NCI-H774 (cell line): Measurements from ENCODE around the gene KL.

ENCODE experiments used
- DNase-seq: peaks from one replicate; lab custom pipeline; 2025; lab: John Stamatoyannopoulos, UW

Gene KL

GRCh38 chr13:33037673-33038072 lies 21.4 kb downstream of the KL start:
- DNase-seq = no peak

GRCh38 chr13:33040090-33040489 lies 23.9 kb downstream of the KL start:
- DNase-seq = no peak

GRCh38 chr13:33045851-33046592 lies 29.8 kb downstream of the KL start:
- no peak for DNase-seq

DNA sequence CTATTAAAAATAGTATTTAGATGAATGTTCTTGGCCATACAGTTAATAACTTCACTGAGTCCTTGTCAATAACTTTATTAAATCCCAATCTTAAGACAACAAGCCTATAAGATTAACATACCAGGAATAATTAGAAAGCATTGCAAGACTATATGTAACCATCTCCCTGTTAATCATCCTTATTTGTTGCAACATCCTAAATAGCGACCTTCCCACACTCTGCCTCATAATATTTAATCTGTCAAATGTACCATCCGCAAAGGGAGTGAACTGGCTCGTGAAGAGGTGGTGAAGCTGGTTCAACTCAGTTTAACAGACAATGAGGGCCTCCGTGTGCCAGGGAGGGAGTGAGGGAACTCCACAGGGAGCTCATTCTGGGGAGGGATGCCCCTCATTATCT lies 33.9 kb downstream of the KL start:
- no peak for DNase-seq

DNA sequence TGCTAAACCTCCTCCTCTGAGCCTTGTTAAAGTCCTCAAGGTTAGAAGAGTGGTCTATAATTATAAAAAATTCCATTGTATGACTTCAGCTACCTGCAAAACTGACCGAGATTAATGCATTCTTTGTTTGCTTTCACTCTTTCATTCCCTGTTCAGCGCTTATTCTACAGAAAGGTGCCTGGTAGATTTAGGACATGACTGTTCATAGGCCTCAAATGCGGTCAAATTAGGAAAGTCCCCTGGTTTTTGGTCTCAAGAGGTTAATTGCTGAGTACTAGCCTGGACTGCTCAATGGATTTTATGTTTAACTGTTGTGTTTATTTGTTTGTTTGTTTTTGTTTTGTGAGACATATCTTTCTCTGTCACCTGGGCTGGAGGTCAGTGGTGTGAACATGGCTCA lies 35.4 kb downstream of the KL start:
- no peak for DNase-seq

DNA sequence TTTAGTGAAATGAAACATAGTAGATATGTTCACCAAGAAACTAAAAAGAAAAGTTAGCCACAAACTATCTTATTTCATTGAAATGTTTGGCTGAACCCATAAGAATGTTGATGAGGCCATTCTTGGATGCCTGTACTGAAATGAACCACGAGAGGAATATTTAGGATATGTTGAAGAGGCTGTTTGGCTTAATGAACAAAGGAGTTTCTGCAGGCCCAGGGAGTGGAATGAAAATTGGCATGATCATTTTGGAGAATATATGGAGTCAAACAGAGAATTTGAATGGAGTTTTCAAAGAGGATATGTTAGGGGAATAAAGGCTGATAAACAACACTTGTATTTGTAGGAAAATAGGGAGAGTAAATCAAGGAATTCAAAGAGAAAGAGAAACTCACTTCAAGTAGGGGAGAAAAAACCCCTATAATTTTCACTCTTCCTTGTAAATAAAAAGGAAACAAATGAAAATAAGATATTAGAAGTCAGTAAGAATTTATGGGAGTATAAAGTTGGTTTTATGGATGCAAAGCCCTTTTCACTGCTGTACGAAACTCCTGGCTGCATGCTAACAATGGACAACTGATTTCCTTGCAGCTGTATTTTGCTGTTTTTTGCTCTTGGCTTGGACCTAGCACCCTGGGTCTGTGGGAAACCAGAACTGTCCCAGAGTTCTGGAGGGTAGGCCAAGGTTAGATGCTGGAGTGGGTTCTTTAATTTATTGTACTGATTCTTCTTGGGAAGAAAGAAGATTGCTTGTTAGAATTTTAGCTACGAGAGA lies 36.5 kb downstream of the KL start:
- no peak for DNase-seq

GRCh38 chr13:33053397-33054066 lies 37.3 kb downstream of the KL start:
- DNase-seq = no peak

GRCh38 chr13:33057019-33057780 lies 41.0 kb downstream of the KL start:
- no peak for DNase-seq

DNA sequence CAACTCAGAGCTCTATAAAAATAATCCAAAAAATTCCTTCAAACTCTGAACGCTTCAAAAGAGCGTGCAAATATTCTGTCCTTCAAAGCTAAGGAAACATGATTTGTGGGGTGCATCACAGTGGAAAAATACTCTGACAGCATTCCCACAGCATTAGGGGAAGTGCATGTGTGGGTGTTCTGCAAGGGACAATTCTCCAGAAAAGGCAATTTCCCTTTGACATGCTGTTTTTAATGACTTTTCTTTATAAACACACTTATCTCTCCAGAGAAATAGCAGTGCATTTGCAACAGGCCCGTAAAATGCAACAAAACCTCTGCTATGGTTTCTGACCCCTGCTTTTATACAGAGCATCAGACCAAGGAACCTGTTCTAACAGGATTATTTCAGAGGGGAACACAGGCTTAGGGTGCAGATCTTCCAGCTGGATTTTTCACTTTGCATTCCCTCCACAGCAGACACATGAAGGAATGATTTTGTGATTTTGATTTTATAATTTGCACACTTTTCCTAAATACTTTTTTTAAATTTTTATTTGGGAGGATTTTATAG lies 42.6 kb downstream of the KL start:
- no peak for DNase-seq

DNA sequence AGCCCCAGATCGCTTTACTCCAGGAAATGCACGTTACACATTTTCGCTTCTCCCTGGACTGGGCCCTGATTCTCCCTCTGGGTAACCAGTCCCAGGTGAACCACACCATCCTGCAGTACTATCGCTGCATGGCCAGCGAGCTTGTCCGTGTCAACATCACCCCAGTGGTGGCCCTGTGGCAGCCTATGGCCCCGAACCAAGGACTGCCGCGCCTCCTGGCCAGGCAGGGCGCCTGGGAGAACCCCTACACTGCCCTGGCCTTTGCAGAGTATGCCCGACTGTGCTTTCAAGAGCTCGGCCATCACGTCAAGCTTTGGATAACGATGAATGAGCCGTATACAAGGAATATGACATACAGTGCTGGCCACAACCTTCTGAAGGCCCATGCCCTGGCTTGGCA lies 44.6 kb downstream of the KL start:
- no peak for DNase-seq

GRCh38 chr13:33066329-33066728 lies 50.1 kb downstream of the KL start:
- no peak for DNase-seq

- no peak for DNase-seq
Measured at GRCh38 chr13:33069365-33069764, 53.1 kb downstream of the KL start.

GRCh38 chr13:33070713-33071112 lies 54.5 kb downstream of the KL start:
- DNase-seq = no peak

GRCh38 chr13:33072282-33072681 lies 56.1 kb downstream of the KL start:
- no peak for DNase-seq

GRCh38 chr13:33072759-33073158 lies 56.5 kb downstream of the KL start:
- no peak for DNase-seq

GRCh38 chr13:33073338-33073737 lies 57.1 kb downstream of the KL start:
- no peak for DNase-seq

- no peak for DNase-seq
Measured at GRCh38 chr13:33076001-33076992, 60.1 kb downstream of the KL start.

DNA sequence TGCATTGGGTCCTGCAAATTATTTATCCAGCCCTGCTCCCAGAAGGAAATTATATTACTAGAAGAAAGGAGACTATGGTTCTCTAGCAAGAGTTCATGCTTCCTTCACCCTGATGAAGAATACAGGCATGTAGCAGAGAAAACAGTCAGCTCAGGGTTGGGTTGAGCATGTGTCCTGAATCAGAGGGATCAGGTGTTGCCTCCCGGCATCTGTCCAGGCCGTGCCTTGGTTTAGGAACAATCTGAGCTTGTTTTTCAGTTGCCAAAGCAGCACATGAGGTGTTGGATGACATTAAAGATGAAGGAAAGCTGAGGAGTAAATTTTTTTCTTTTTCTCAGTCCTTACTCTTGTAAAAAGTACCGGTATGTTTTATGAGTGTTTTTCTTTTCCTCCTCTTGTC lies 62.0 kb downstream of the KL start:
- no peak for DNase-seq

GRCh38 chr13:33079960-33080359 lies 63.7 kb downstream of the KL start:
- DNase-seq = no peak

DNA sequence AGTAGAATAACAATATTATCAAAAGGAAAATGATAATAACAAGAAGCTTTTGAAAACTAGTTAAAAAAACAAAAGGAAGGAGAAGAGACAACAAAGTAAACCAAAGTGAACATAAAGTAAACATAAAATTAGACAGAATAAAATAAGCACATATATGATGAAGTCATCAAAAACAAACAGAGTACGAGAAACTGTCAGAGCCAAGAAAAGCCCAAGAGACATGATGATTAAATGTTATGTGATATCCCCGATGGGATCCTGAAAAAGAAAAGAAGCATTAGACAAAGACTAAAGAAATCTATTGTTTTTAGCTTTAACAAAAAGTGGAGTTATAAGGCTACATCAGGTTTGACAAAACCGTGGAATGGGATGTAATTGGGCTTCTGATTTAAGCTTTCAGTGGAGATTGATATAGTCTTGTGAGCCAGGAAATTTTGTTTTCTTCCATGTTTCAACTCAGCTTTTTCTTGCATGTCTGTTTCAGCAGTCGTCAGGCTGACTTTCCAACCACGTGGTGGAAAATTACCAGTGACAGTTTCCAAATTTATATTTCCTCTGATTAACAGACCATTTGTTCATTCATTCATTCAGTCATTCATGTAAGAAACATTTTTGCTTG lies 64.9 kb downstream of the KL start:
- DNase-seq = no peak
